ENCODE data around the gene FPGT. TPM values are rescaled to one million over a fixed set of nuclear protein-coding genes. Genes with fewer than 3 reads are reported as not detected.

The FPGT gene
- 0.69 TPM for polyA plus RNA-seq (2012; ENCODE audit: insufficient read length, low read depth)

GRCh38 chr1:74197657-74198552, at the start of gene FPGT, which contains the start of gene LRRIQ3:
FPGT (plus strand) TSS chr1:74198242; CDS start chr1:74198279, 37 bp downstream.
LRRIQ3 (minus strand) TSS chr1:74198176; CDS start chr1:74183684, 14,492 bp downstream.
- TF ChIP-seq FOXP2 (optimal IDR thresholded peaks at IDR 0.05; ENCODE audit: borderline replicate concordance, extremely low read depth, extremely low read length, insufficient read depth): peak; percentile 83
- TF ChIP-seq TAF1 (IDR thresholded peaks at IDR 0.05; ENCODE audit: borderline replicate concordance, insufficient read depth, low read length): peak; percentile 40; the same call in 1 of the 2 replicates
- TF ChIP-seq POLR2AphosphoS5 (IDR thresholded peaks at IDR 0.05; ENCODE audit: low read depth, low read length): peak; percentile 87
- TF ChIP-seq REST (IDR thresholded peaks at IDR 0.05; ENCODE audit: insufficient read depth in 1 of 2, low read depth in 2 of 2, low read length in 2 of 2): no peak

GRCh38 chr1:74160046-74160445, 38.0 kb upstream of the FPGT start:
- TF ChIP-seq POLR2AphosphoS5 (IDR thresholded peaks at IDR 0.05; ENCODE audit: low read depth, low read length) (no peak), FOXP2 (optimal IDR thresholded peaks at IDR 0.05; ENCODE audit: borderline replicate concordance, extremely low read depth, extremely low read length, insufficient read depth) (no peak), TAF1 (IDR thresholded peaks at IDR 0.05; ENCODE audit: borderline replicate concordance, insufficient read depth, low read length) (no peak), REST (IDR thresholded peaks at IDR 0.05; ENCODE audit: insufficient read depth in 1 of 2, low read depth in 2 of 2, low read length in 2 of 2) (no peak), SIN3A (IDR thresholded peaks at IDR 0.05; ENCODE audit: borderline replicate concordance, insufficient read depth, low read length) (no peak)

GRCh38 chr1:74161497-74161896, 36.5 kb upstream of the FPGT start:
- TF ChIP-seq FOXP2 (optimal IDR thresholded peaks at IDR 0.05; ENCODE audit: borderline replicate concordance, extremely low read depth, extremely low read length, insufficient read depth) (no peak), REST (IDR thresholded peaks at IDR 0.05; ENCODE audit: insufficient read depth in 1 of 2, low read depth in 2 of 2, low read length in 2 of 2) (no peak), TAF1 (IDR thresholded peaks at IDR 0.05; ENCODE audit: borderline replicate concordance, insufficient read depth, low read length) (no peak), POLR2AphosphoS5 (IDR thresholded peaks at IDR 0.05; ENCODE audit: low read depth, low read length) (no peak), SIN3A (IDR thresholded peaks at IDR 0.05; ENCODE audit: borderline replicate concordance, insufficient read depth, low read length) (no peak)

- no peak for TF ChIP-seq TAF1 (IDR thresholded peaks at IDR 0.05; ENCODE audit: borderline replicate concordance, insufficient read depth, low read length)
- no peak for TF ChIP-seq REST (IDR thresholded peaks at IDR 0.05; ENCODE audit: insufficient read depth in 1 of 2, low read depth in 2 of 2, low read length in 2 of 2)
- no peak for TF ChIP-seq SIN3A (IDR thresholded peaks at IDR 0.05; ENCODE audit: borderline replicate concordance, insufficient read depth, low read length)
- TF ChIP-seq FOXP2 (optimal IDR thresholded peaks at IDR 0.05; ENCODE audit: borderline replicate concordance, extremely low read depth, extremely low read length, insufficient read depth): no peak
- TF ChIP-seq POLR2AphosphoS5 (IDR thresholded peaks at IDR 0.05; ENCODE audit: low read depth, low read length): no peak
These were observed 35.7 kb upstream of the FPGT start for GRCh38 chr1:74162333-74162732.
